ENCODE data around the gene ALPI.

Gene ALPI

GRCh38 chr2:232491139-232491780 lies 35.3 kb downstream of the ALPI start:
- no peak for TF ChIP-seq CTCF (conservative IDR thresholded peaks at IDR 0.05)
- no peak overlapping the region for H3K27ac ChIP-seq

GRCh38 chr2:232492236-232492848 lies 36.4 kb downstream of the ALPI start:
- H3K27ac ChIP-seq, result no peak overlapping the region
- TF ChIP-seq CTCF (conservative IDR thresholded peaks at IDR 0.05), result no peak

GRCh38 chr2:232492963-232493700 lies 37.2 kb downstream of the ALPI start:
- no peak for TF ChIP-seq CTCF (conservative IDR thresholded peaks at IDR 0.05)
- no peak overlapping the region for H3K27ac ChIP-seq

- TF ChIP-seq CTCF (conservative IDR thresholded peaks at IDR 0.05), result no peak
- H3K27ac ChIP-seq, result no peak overlapping the region
Observed at GRCh38 chr2:232493701-232494474, 37.9 kb downstream of the ALPI start.

GRCh38 chr2:232494542-232494941 lies 38.6 kb downstream of the ALPI start:
- TF ChIP-seq CTCF (conservative IDR thresholded peaks at IDR 0.05), result no peak
- no peak overlapping the region for H3K27ac ChIP-seq

GRCh38 chr2:232495292-232495691 lies 39.3 kb downstream of the ALPI start:
- no peak for TF ChIP-seq CTCF (conservative IDR thresholded peaks at IDR 0.05)
- no peak overlapping the region for H3K27ac ChIP-seq

Data from VCaP (cell line).